CD8-positive, alpha-beta memory T cell (primary cell): ENCODE results near the gene DGKD. TPM values are rescaled to one million over a fixed set of nuclear protein-coding genes. Genes with fewer than 3 reads are reported as not detected.

Experiments
- CTCF ChIA-PET: fragments of 350-600 bp; sonication (Branson Sonifier 250); formaldehyde crosslinking; loops from one replicate; lab custom pipeline; 2021; ENCODE audit warnings: antibody characterized with exemption; lab: Charles Lee
- POLR2A ChIA-PET: fragments of 350-600 bp; sonication (Branson Sonifier 250); formaldehyde crosslinking; loops from one replicate; lab custom pipeline; 2021; ENCODE audit warnings: antibody characterized with exemption; lab: Charles Lee
- DNase-seq, 5 donors: peaks; one replicate each; pipeline versions ENCODE4 v3.0.0 to v3.0.0-alpha.2; 2020 to 2022; ENCODE audit warnings: mixed read lengths in 1 of 5
- H3K27ac ChIP-seq: one replicate; pipeline ENCODE4 v1.7.0; 2013; ENCODE audit warnings: low read depth, mild to moderate bottlenecking, low read length, moderate library complexity
- H3K27me3 ChIP-seq: 2 replicates; pipeline ENCODE4 v1.7.0; 2013; ENCODE audit warnings: low read length, mild to moderate bottlenecking; ENCODE audit not compliant: insufficient read depth, poor library complexity, severe bottlenecking
- H3K36me3 ChIP-seq: 2 replicates; pipeline ENCODE4 v1.7.0; 2013; ENCODE audit warnings: mild to moderate bottlenecking, low read length, moderate library complexity; ENCODE audit not compliant: insufficient read depth
- H3K4me1 ChIP-seq: 2 replicates; pipeline ENCODE4 v1.7.0; 2013; ENCODE audit warnings: mild to moderate bottlenecking, low read length, moderate library complexity; ENCODE audit not compliant: insufficient read depth
- H3K4me3 ChIP-seq: 2 replicates; pipeline ENCODE4 v1.7.0; 2013; ENCODE audit warnings: mild to moderate bottlenecking, low read length
- H3K9me3 ChIP-seq: 2 replicates; pipeline ENCODE4 v1.7.0; 2013; ENCODE audit warnings: mild to moderate bottlenecking, low read length
- H3K27ac Mint-ChIP-seq, 8 donors: one replicate each; pipeline ENCODE4 v1.8.0; 2020 to 2021; ENCODE audit warnings: mixed read lengths in 8 of 8, mild to moderate bottlenecking in 6 of 8, inconsistent platforms in 3 of 8, moderate library complexity in 3 of 8
- H3K27me3 Mint-ChIP-seq, 2 donors: one replicate each; pipeline ENCODE4 v1.8.0; 2020 to 2021; ENCODE audit warnings: mixed read lengths in 2 of 2, mild to moderate bottlenecking in 1 of 2, moderate library complexity in 1 of 2
- H3K36me3 Mint-ChIP-seq, 3 donors: one replicate each; pipeline ENCODE4 v1.8.0; 2020 to 2021; ENCODE audit warnings: mixed read lengths in 3 of 3, inconsistent platforms in 1 of 3, mild to moderate bottlenecking in 1 of 3
- H3K4me1 Mint-ChIP-seq, 3 donors: one replicate each; pipeline ENCODE4 v1.8.0; 2020 to 2021; ENCODE audit warnings: mixed read lengths in 3 of 3, inconsistent platforms in 1 of 3, mild to moderate bottlenecking in 1 of 3
- H3K4me3 Mint-ChIP-seq, 7 donors: one replicate each; pipeline ENCODE4 v1.8.0; 2020 to 2021; ENCODE audit warnings: mixed read lengths in 7 of 7, mild to moderate bottlenecking in 6 of 7, moderate library complexity in 4 of 7, inconsistent platforms in 2 of 7
- H3K9me3 Mint-ChIP-seq, 5 donors: one replicate each; pipeline ENCODE4 v1.8.0; 2020 to 2022; ENCODE audit warnings: mixed read lengths in 5 of 5, mild to moderate bottlenecking in 3 of 5, moderate library complexity in 2 of 5, inconsistent platforms in 1 of 5
- polyA plus RNA-seq: library from polyadenylated mRNA; unstranded; fragments of 300-500 nt; fragmentation: Illumina TruSeq; gene quantifications from one replicate; pipeline ENCODE4 v1.2.3, GENCODE V29; 2021
- total RNA-seq, 2 experiments: library from RNA; stranded (reverse); gene quantifications; one replicate each; pipeline ENCODE4 v1.2.3, GENCODE V29; 2021

Gene DGKD
- total and polyA plus RNA-seq, 3 experiments from 2014 or later: 32.6 to 61.9 (median 54.2) TPM

DNA sequence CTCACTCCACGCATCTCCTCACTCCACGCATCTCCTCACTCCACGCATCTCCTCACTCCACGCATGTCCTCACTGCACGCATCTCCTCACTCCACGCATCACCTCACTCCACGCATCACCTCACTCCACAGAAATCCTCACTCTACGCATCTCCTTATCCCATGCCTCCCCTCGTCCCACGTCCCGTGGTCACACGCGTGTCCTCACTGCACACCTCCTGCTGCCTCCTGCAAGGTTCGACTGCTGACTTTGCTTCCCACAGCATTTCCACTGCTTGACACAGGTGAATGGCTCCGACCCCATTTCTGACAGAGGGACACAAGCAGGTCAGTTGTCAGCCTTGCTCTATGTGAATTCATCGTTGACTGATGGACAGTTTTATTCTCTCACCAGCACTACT, 109.3 kb downstream of the DGKD start:
- ChIA-PET CTCF (interaction anchor here (1.3 kb wide), 1 partner anchor 12 kb away, joined by 3 read pairs; no protein-coding TSS in a partner anchor), POLR2A (no interaction called here)
- Histone ChIP-seq H3K4me1 (no peaks in the 10 kb centered on the region), H3K36me3 (peaks cover 66% of the 10 kb centered on the region), H3K27ac (no peak overlapping the region), H3K9me3 (no peaks in the 10 kb centered on the region), H3K4me3 (no peak overlapping the region), H3K27me3 (no peaks in the 10 kb centered on the region)
- Mint-ChIP-seq H3K9me3 (no peaks in the 10 kb centered on the region), H3K4me1 (no peaks in the 10 kb centered on the region), H3K27me3 (peaks cover 0 to 3% of the 10 kb centered on the region in 2 donors), H3K36me3 (peaks cover 5 to 92% (median 25%) of the 10 kb centered on the region in 3 donors), H3K4me3 (no peak overlapping the region), H3K27ac (peak overlapping the region in 2 of 8 donors; percentile 20 to 42)
- DNase-seq: no peak

- Histone ChIP-seq H3K9me3 (no peaks in the 10 kb centered on the region), H3K36me3 (peaks cover 67% of the 10 kb centered on the region), H3K4me3 (no peak overlapping the region), H3K27me3 (no peaks in the 10 kb centered on the region), H3K27ac (no peak overlapping the region), H3K4me1 (no peaks in the 10 kb centered on the region)
- POLR2A ChIA-PET: no interaction called here
- CTCF ChIA-PET: interaction anchor here (1.3 kb wide), 1 partner anchor 12 kb away, joined by 3 read pairs; no protein-coding TSS in a partner anchor
- H3K4me3 Mint-ChIP-seq: no peak overlapping the region
- H3K4me1 Mint-ChIP-seq: no peaks in the 10 kb centered on the region
- peak in 1 of 5 donors; percentile 39 for DNase-seq
- H3K36me3 Mint-ChIP-seq: peaks cover 5 to 92% (median 29%) of the 10 kb centered on the region in 3 donors
- no peaks in the 10 kb centered on the region for H3K9me3 Mint-ChIP-seq
- H3K27me3 Mint-ChIP-seq: peaks cover 0 to 2% of the 10 kb centered on the region in 2 donors
- peak overlapping the region in 1 of 8 donors; percentile 79 for H3K27ac Mint-ChIP-seq
These were observed 109.8 kb downstream of the DGKD start for GRCh38 chr2:233464056-233464455.

GRCh38 chr2:233464531-233465240, 110.4 kb downstream of the DGKD start:
- Histone ChIP-seq H3K4me3 (no peak overlapping the region), H3K36me3 (peaks cover 61% of the 10 kb centered on the region), H3K27ac (no peak overlapping the region), H3K4me1 (no peaks in the 10 kb centered on the region), H3K27me3 (no peaks in the 10 kb centered on the region), H3K9me3 (no peaks in the 10 kb centered on the region)
- peak in 1 of 5 donors; percentile 33 for DNase-seq
- Mint-ChIP-seq H3K4me1 (no peaks in the 10 kb centered on the region), H3K27ac (no peak overlapping the region), H3K27me3 (no peaks in the 10 kb centered on the region), H3K36me3 (peaks cover 5 to 92% (median 31%) of the 10 kb centered on the region in 3 donors), H3K9me3 (no peaks in the 10 kb centered on the region), H3K4me3 (no peak overlapping the region)
- CTCF ChIA-PET: interaction anchor here (1.0 to 1.3 kb wide), 2 partner anchors 11 to 12 kb away, joined by 3 read pairs; no protein-coding TSS in a partner anchor
- POLR2A ChIA-PET: no interaction called here

DNA sequence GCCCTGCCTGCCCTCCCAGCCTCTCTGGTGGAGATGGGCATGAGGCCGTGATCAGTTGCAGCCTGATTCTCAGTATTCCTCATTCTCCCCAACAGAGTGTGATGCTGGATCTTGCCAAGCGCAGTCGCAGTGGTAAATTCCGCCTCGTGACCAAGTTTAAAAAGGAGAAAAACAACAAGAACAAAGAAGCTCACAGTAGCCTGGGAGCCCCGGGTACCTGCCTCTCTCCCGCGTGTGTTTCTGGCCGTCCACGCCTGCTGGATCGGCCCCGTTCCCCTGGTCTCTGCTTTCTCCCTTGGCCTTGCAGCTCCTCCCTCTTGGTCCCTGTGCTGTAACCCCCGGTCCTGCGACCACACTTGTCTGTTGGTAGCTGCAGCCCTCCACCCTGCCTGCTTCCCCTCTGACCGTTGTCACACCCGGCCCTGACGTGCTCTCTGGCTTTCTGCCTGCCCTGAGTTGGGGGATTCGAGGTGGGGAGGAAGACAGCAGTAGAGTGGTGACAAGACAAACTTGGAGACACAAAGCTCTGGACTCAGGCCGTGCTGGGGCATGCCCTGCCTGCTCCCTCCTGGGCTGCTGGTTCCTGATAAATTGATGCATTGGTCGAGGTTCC, 112.8 kb downstream of the DGKD start:
- POLR2A ChIA-PET: no interaction called here
- H3K36me3 Mint-ChIP-seq: peaks cover 8 to 95% (median 30%) of the 10 kb centered on the region in 3 donors

GRCh38 chr2:233468047-233468740, 113.9 kb downstream of the DGKD start:
- Histone ChIP-seq H3K36me3 (peaks cover 42% of the 10 kb centered on the region), H3K4me1 (no peaks in the 10 kb centered on the region), H3K27me3 (no peaks in the 10 kb centered on the region), H3K9me3 (no peaks in the 10 kb centered on the region), H3K4me3 (no peak overlapping the region), H3K27ac (no peak overlapping the region)
- H3K27me3 Mint-ChIP-seq: no peaks in the 10 kb centered on the region
- CTCF ChIA-PET: interaction anchor here (1.4 kb wide), 1 partner anchor 25 kb away, joined by 3 read pairs; no protein-coding TSS in a partner anchor
- peak overlapping the region in 2 of 8 donors; percentile 20 to 26 for H3K27ac Mint-ChIP-seq
- POLR2A ChIA-PET: no interaction called here
- peaks cover 17 to 95% (median 33%) of the 10 kb centered on the region in 3 donors for H3K36me3 Mint-ChIP-seq
- H3K9me3 Mint-ChIP-seq: no peaks in the 10 kb centered on the region
- no peaks in the 10 kb centered on the region for H3K4me1 Mint-ChIP-seq
- H3K4me3 Mint-ChIP-seq: no peak overlapping the region
- peak in 1 of 5 donors; percentile 39 for DNase-seq

More for the DNA sequence above, 112.8 kb downstream of the DGKD start:
- H3K27me3 Mint-ChIP-seq: no peaks in the 10 kb centered on the region
- no peaks in the 10 kb centered on the region for H3K9me3 ChIP-seq
- H3K27ac Mint-ChIP-seq: peak overlapping the region in 2 of 8 donors; percentile 5 to 36
- no peaks in the 10 kb centered on the region for H3K4me1 ChIP-seq
- H3K36me3 ChIP-seq: peaks cover 45% of the 10 kb centered on the region
- H3K4me3 Mint-ChIP-seq: no peak overlapping the region
- no peaks in the 10 kb centered on the region for H3K9me3 Mint-ChIP-seq
- no peaks in the 10 kb centered on the region for H3K4me1 Mint-ChIP-seq
- H3K27me3 ChIP-seq: no peaks in the 10 kb centered on the region
- no peak overlapping the region for H3K4me3 ChIP-seq
- no peak overlapping the region for H3K27ac ChIP-seq
- CTCF ChIA-PET: interaction anchor here (1.4 kb wide), 1 partner anchor 24 kb away, joined by 3 read pairs; no protein-coding TSS in a partner anchor
- peak in 1 of 5 donors; percentile 42 for DNase-seq

DNA sequence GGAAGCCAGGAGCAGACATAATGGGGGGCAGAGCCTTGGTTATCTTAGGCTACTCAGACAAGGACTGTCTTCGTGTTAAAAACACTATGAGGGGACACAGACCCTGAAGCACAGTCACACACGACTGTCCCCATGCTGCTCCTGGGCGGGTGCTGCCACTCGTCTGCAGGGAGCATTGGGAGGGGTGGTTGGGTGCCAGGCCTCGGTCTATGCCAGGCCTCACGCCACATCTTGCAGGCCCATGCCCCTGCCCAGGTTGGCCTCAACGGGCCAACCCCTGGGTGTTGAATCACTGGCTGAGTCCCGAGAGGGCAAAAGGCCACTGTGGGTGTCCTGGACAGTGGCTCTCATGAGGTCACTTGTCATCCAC, 114.4 kb downstream of the DGKD start:
- CTCF ChIA-PET: no interaction called here
- no peak overlapping the region for H3K27ac ChIP-seq
- Mint-ChIP-seq H3K4me3 (no peak overlapping the region), H3K27ac (no peak overlapping the region), H3K9me3 (no peaks in the 10 kb centered on the region), H3K4me1 (no peaks in the 10 kb centered on the region), H3K27me3 (no peaks in the 10 kb centered on the region), H3K36me3 (peaks cover 17 to 91% (median 29%) of the 10 kb centered on the region in 3 donors)
- peaks cover 40% of the 10 kb centered on the region for H3K36me3 ChIP-seq
- no peak overlapping the region for H3K4me3 ChIP-seq
- DNase-seq: no peak
- no peaks in the 10 kb centered on the region for H3K4me1 ChIP-seq
- POLR2A ChIA-PET: no interaction called here
- no peaks in the 10 kb centered on the region for H3K27me3 ChIP-seq
- no peaks in the 10 kb centered on the region for H3K9me3 ChIP-seq

DNA sequence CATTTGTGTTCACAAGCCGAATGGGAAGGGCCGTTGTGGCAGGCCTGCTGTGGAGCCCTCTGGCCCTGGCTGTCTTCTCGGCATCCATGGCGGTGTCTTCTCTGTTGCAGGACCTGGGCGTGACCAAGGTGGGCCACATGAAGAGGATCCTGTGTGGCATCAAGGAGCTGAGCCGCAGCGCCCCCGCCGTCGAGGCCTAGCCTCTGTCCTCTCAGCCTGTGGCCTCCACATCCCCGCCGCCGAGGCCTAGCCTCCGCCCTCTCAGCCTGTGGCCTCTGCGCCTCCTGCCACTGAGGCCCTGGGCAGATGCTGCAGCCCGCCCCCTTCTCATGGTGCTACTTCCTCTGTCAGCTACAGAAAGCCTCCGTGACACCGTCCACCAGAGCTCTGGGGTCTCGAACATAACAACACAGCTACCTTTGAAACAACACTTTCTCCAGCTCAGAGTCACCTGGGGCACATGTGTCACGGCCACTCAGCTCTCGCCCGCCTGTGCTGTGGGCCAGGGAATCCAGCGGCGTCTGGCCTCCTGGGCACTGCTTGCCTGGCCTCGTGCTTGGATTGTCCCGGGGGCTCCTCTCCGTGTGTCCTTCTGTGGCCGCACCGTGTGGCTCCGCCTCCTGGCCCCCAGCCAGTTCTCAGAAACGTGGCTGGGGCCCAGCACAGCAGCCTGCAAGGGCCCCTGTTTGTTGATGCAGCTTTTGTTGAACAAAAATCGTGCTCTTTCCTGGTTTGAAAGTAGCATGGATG, 115.1 kb downstream of the DGKD start:
- no peak overlapping the region for H3K27ac ChIP-seq
- no peaks in the 10 kb centered on the region for H3K9me3 ChIP-seq
- H3K4me1 Mint-ChIP-seq: no peaks in the 10 kb centered on the region
- H3K4me3 Mint-ChIP-seq: no peak overlapping the region
- no peak overlapping the region for H3K4me3 ChIP-seq
- ChIA-PET CTCF (no interaction called here), POLR2A (no interaction called here)
- peak overlapping the region in 1 of 8 donors; percentile 94 for H3K27ac Mint-ChIP-seq
- H3K9me3 Mint-ChIP-seq: no peaks in the 10 kb centered on the region
- peaks cover 33% of the 10 kb centered on the region for H3K36me3 ChIP-seq
- DNase-seq: peak in 1 of 5 donors; percentile 36
- H3K27me3 Mint-ChIP-seq: no peaks in the 10 kb centered on the region
- H3K36me3 Mint-ChIP-seq: peaks cover 17 to 84% (median 29%) of the 10 kb centered on the region in 3 donors
- no peaks in the 10 kb centered on the region for H3K4me1 ChIP-seq
- H3K27me3 ChIP-seq: no peaks in the 10 kb centered on the region
